T-helper 9 cell (primary cell): ENCODE measurements around the gene GNAO1.

Source experiments
- DNase-seq: peaks from one replicate; pipeline ENCODE4 v3.0.0-alpha.2; 2020

GNAO1 gene

GRCh38 chr16:56198006-56198754 is 6.9 kb downstream of the GNAO1 start:
- no peak for DNase-seq

- no peak for DNase-seq
Measured at GRCh38 chr16:56198755-56199114, 7.4 kb downstream of the GNAO1 start.

GRCh38 chr16:56199164-56199563 is 7.9 kb downstream of the GNAO1 start:
- DNase-seq: no peak

GRCh38 chr16:56201030-56201429 is 9.7 kb downstream of the GNAO1 start:
- DNase-seq: no peak

- DNase-seq: no peak
Measured at GRCh38 chr16:56202036-56202435, 10.7 kb downstream of the GNAO1 start.

GRCh38 chr16:56203052-56203451 is 11.8 kb downstream of the GNAO1 start:
- peak; percentile 24 for DNase-seq

- no peak for DNase-seq
Measured at GRCh38 chr16:56204816-56205215, 13.5 kb downstream of the GNAO1 start.

GRCh38 chr16:56206951-56207350 is 15.7 kb downstream of the GNAO1 start:
- no peak for DNase-seq

GRCh38 chr16:56207421-56207820 is 16.1 kb downstream of the GNAO1 start:
- DNase-seq: no peak

GRCh38 chr16:56211435-56211981 is 20.2 kb downstream of the GNAO1 start:
- no peak for DNase-seq

- DNase-seq: no peak
Measured at GRCh38 chr16:56212144-56212543, 20.9 kb downstream of the GNAO1 start.

GRCh38 chr16:56221995-56222394 is 30.7 kb downstream of the GNAO1 start:
- no peak for DNase-seq

GRCh38 chr16:56222474-56222997 is 31.2 kb downstream of the GNAO1 start:
- DNase-seq: no peak

GRCh38 chr16:56225017-56225742 is 33.9 kb downstream of the GNAO1 start:
- no peak for DNase-seq

- DNase-seq: no peak
Measured at GRCh38 chr16:56226187-56226586, 34.9 kb downstream of the GNAO1 start.

GRCh38 chr16:56226845-56227525 is 35.7 kb downstream of the GNAO1 start:
- peak; percentile 1 for DNase-seq

- DNase-seq: no peak
Measured at GRCh38 chr16:56227936-56228335, 36.6 kb downstream of the GNAO1 start.

GRCh38 chr16:56228476-56228875 is 37.2 kb downstream of the GNAO1 start:
- DNase-seq: no peak

- DNase-seq: no peak
Measured at GRCh38 chr16:56233795-56234566, 42.7 kb downstream of the GNAO1 start.

GRCh38 chr16:56234737-56235136 is 43.4 kb downstream of the GNAO1 start:
- DNase-seq: no peak

- no peak for DNase-seq
Measured at GRCh38 chr16:56237451-56237930, 46.2 kb downstream of the GNAO1 start.

GRCh38 chr16:56238188-56238587 is 46.9 kb downstream of the GNAO1 start:
- DNase-seq: no peak
